Ectodermal cell (in vitro differentiated cells): ENCODE results near the gene KDM4B.
A peak's percentile ranks its signal among the peaks of the same experiment; 100 is the strongest.

Experiments used
- H3K27ac ChIP-seq: 2 replicates; pipeline ENCODE4 v1.7.0; 2013; ENCODE audit warnings: mild to moderate bottlenecking, low read depth, low read length; ENCODE audit not compliant: insufficient read depth, poor library complexity, severe bottlenecking
- H3K27me3 ChIP-seq: 2 replicates; pipeline ENCODE4 v1.7.0; 2013; ENCODE audit warnings: mild to moderate bottlenecking, low read length; ENCODE audit not compliant: insufficient read depth, control insufficient read depth, poor library complexity, severe bottlenecking
- H3K36me3 ChIP-seq: one replicate; pipeline ENCODE4 v1.7.0; 2013; ENCODE audit warnings: low read length; ENCODE audit not compliant: control insufficient read depth, insufficient read depth
- H3K4me1 ChIP-seq: one replicate; pipeline ENCODE4 v1.7.0; 2013; ENCODE audit warnings: low read length; ENCODE audit not compliant: control insufficient read depth, insufficient read depth
- H3K4me3 ChIP-seq: 2 replicates; pipeline ENCODE4 v1.7.0; 2013; ENCODE audit warnings: low read depth, low read length, control low read depth; ENCODE audit not compliant: insufficient read depth
- H3K9me3 ChIP-seq: 2 replicates; pipeline ENCODE4 v1.7.0; 2013; ENCODE audit warnings: mild to moderate bottlenecking, low read length, moderate library complexity; ENCODE audit not compliant: control insufficient read depth
- WGBS, 2 experiments: methylation state at CpG; one replicate each; pipeline ENCODE4 v1.1.7; 2013; ENCODE audit warnings: missing lambda C conversion rate in 2 of 2; 5-methylcytosine and 5-hydroxymethylcytosine counted together

Gene KDM4B

DNA sequence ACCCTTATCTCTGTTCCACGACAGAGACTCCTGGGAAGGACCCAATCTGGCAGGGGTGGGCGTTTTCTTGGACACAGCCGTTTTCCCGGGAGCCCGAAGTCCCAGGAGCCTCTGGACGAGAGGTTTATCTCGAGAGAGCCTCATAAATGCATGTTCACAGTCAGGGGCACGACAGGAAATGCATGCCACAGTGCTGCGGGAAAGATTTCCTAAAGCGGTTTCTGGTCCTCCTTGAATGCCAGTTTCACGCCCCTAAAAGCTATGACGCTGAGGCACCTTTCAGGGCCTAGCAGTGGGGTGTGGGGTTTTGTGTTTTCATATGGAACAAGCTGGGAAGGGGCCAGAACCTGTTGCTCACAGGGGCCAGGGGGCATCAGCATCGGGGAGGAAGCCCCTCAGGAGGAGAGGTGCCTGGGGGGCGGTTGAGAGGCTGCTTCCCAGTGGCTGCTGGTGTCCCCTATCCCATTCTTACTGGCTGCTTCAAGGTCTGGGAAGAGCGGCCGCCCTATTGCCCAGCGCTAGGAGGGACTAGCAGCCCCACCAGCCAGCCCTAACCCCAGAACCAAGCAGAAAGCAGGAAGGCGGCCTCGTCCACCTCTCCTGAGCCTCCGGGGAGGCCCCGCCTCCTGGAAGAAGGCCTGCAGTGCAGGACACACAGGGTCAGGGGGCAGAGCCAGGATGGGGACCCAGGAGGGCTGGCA lies 157.0 kb downstream of the KDM4B start:
- Histone ChIP-seq H3K27ac (no peak overlapping the region), H3K27me3 (no peaks in the 10 kb centered on the region), H3K4me1 (peaks cover 66% of the 10 kb centered on the region), H3K9me3 (no peaks in the 10 kb centered on the region), H3K36me3 (peaks cover 4% of the 10 kb centered on the region), H3K4me3 (no peak overlapping the region)
- 65 to 71% methylated on average over 21 of the region's 21 CpGs for WGBS, 2 experiments

DNA sequence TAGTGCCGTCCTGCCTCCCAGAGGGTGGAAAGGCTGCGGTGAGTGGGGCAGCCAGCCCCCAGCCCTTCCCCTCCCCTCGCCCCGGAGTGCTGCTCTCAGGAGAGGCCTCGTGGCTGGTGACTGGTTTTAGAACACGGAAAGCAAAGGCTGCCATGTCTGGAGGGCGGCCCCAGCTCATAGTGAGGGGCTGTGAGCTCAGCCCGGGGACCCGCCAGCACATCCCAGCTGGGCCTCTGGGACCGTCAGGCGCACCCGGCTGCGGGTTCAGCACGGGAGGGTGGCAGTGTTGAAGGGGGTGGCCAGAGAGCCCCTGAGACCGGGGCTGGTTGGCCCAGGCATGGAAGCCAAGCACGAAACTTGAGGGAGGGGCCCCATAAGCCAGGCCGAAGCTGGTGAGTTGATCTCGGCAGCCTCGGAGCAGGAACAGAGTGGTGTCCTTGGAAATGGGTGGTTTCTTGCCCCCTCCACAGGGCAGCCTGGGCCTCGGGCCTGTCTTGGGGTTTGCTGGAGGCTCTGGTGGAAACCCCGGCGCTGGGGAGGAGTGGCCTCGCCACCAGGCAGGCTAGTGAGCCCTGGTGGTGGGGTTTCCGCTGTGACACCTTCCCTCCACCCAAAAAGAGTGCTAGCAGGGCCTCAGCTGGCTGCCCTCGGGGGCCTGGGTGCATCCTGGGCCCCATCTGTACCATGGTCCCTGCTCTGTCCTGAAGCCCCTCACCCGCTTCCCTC lies 157.7 kb downstream of the KDM4B start:
- WGBS, 2 experiments, result 86 to 90% methylated on average over 26 of the region's 26 CpGs
- H3K4me1 ChIP-seq, result peaks cover 59% of the 10 kb centered on the region
- no peak overlapping the region for H3K27ac ChIP-seq

DNA sequence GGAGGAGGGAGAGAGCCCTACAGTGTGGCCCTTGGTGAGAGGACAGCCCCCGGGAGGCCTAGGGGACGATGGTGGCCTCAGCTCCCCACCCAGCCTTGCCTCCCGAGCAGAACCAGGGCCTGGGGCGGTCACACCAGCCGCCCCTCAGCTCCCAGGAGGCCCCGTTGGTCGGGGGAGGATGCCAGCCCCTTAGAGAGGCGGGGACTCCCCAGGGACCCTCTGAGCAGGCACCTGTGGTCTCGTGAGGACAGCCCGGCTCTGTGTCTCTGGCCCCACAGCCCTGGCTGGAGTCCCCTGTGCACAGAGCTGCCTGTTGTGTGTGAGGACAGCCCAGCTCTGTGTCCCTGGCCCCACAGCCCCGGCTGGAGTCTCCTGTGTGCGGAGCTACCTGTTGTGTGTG lies 158.8 kb downstream of the KDM4B start:
- Histone ChIP-seq H3K27ac (no peak overlapping the region), H3K4me1 (peaks cover 63% of the 10 kb centered on the region)
- 66 to 71% methylated on average over 12 of the region's 12 CpGs for WGBS, 2 experiments

More for the DNA sequence above, 157.7 kb downstream of the KDM4B start:
- no peak overlapping the region for H3K4me3 ChIP-seq
- no peaks in the 10 kb centered on the region for H3K9me3 ChIP-seq
- H3K27me3 ChIP-seq, result no peaks in the 10 kb centered on the region
- peaks cover 4% of the 10 kb centered on the region for H3K36me3 ChIP-seq

DNA sequence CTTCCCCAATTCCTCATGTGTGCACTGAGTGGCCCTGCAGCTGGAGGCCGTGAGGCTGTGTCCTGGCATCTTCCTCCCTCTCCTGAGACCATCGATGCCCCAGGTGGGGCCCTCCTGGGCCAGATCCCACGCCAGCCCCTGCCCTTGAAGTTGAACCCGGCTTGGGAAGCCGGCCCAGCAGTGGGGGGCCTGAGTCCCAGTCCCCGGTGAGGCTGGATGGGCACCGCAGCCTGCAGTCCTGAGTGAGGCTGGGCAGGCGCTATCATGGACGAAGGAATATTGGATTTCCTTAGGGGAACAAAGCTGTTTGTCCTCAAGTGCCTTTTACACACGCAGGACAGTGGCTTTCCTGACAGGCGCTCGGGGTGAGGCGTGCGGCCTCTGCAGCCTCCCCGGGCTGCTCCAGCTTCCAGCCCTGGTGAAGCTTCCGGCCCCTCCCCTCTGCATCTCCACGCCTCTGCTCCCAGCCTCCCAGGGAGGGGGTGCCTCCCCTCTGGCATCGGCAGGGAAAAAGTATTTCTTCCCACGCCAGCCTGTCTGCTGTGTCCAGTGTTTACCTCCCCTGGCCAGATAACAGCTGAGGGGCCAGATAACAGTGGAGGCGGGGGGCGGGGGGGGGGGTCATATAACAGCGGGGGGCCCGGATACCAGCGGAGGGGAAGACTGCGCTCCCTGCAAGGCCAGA lies 159.5 kb downstream of the KDM4B start:
- H3K4me1 ChIP-seq, result peaks cover 64% of the 10 kb centered on the region
- no peaks in the 10 kb centered on the region for H3K9me3 ChIP-seq
- H3K4me3 ChIP-seq, result no peak overlapping the region
- no peaks in the 10 kb centered on the region for H3K36me3 ChIP-seq
- WGBS, 2 experiments, result 62 to 63% methylated on average over 23 to 25 of the region's 25 CpGs
- H3K27ac ChIP-seq, result no peak overlapping the region
- no peaks in the 10 kb centered on the region for H3K27me3 ChIP-seq

More for the DNA sequence above, 158.8 kb downstream of the KDM4B start:
- H3K36me3 ChIP-seq, result peaks cover 1% of the 10 kb centered on the region
- no peaks in the 10 kb centered on the region for H3K9me3 ChIP-seq
- H3K4me3 ChIP-seq, result no peak overlapping the region
- H3K27me3 ChIP-seq, result no peaks in the 10 kb centered on the region

DNA sequence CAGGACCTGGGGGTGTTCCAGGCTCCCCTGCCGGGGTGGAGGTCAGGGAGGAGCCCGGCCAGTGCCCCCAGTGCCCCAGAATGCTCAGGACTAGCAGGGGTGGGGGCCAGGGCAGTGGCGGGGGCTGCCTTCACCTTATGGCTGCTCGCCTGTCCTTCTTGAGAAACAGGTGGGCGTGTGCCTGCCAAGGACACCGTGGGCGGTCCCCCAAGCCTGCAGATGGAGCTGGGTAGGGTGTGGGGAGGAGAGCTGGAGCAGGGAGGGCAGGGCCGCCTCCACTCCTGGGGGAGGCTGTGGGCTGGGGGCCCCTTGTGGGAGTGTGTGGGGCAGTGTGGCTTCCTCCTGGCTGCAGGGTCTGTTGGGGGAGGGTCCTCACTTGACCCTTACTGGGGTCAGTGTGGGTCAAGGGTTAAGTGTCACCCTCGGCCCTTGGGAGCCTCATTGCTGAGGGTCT lies 160.1 kb downstream of the KDM4B start:
- Histone ChIP-seq H3K27ac (no peak overlapping the region), H3K36me3 (no peaks in the 10 kb centered on the region), H3K9me3 (no peaks in the 10 kb centered on the region), H3K27me3 (no peaks in the 10 kb centered on the region), H3K4me3 (no peak overlapping the region), H3K4me1 (peaks cover 63% of the 10 kb centered on the region)
- WGBS, 2 experiments, result 68 to 70% methylated on average over 9 of the region's 9 CpGs

DNA sequence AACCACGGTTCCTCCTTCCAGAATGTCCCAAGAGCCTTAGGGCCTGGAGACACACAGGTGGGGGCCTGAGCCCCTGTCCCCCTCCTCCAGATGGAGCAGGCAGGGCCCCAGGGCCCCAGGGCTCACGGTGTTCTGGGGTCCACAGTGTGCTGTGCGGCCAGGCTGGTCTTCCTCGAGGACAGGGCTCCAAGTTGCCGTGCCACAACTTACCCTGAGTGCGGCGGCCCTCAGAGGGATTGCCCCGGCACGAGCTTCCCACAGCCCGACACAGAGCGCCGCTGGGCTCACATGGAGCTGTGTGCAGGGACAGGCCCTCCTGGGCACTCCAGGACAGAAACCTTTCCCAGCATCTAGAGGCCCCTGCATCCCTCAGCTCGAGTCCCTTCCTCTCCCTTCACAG lies 160.8 kb downstream of the KDM4B start:
- H3K4me3 ChIP-seq, result no peak overlapping the region
- WGBS, 2 experiments, result 93% methylated on average over 13 of the region's 13 CpGs
- peaks cover 69% of the 10 kb centered on the region for H3K4me1 ChIP-seq
- no peaks in the 10 kb centered on the region for H3K27me3 ChIP-seq
- H3K27ac ChIP-seq, result peak overlapping the region; percentile 26
- no peaks in the 10 kb centered on the region for H3K9me3 ChIP-seq
- H3K36me3 ChIP-seq, result no peaks in the 10 kb centered on the region

DNA sequence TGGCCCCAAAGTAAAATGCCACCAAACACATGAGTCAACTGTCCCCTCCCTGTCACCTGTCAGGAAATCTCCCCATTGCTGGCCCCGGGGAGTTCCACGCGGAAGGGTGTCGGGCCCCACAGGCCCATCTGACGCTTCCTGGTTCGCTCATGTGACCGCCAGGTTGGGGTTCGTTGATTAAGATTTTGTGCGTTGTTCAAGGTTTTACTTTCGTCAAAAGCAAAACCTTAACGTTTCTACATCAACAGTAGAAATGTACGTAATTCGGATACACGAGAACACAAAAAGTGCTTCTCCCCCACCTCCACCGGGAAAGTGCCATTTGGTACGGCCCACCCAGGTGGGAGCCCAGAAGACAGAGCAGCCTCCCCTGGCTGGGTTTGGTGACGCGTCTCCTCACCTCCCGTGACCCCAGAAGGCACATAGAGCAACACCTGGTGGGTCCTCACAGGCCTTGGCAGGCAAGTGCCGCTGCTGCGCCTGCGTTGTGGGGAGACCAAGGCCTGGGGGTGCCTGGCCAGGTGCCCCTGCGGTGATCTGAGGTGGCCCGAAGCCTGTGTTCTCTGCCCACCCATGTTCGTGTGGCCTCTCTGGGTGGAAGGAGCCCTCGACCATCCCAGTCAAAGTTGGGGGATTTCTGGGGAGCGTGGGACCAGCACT lies 161.6 kb downstream of the KDM4B start:
- 91 to 92% methylated on average over 27 of the region's 27 CpGs for WGBS, 2 experiments
- Histone ChIP-seq H3K27me3 (no peaks in the 10 kb centered on the region), H3K36me3 (peaks cover 5% of the 10 kb centered on the region), H3K4me3 (no peak overlapping the region), H3K27ac (no peak overlapping the region), H3K4me1 (peaks cover 67% of the 10 kb centered on the region), H3K9me3 (no peaks in the 10 kb centered on the region)

DNA sequence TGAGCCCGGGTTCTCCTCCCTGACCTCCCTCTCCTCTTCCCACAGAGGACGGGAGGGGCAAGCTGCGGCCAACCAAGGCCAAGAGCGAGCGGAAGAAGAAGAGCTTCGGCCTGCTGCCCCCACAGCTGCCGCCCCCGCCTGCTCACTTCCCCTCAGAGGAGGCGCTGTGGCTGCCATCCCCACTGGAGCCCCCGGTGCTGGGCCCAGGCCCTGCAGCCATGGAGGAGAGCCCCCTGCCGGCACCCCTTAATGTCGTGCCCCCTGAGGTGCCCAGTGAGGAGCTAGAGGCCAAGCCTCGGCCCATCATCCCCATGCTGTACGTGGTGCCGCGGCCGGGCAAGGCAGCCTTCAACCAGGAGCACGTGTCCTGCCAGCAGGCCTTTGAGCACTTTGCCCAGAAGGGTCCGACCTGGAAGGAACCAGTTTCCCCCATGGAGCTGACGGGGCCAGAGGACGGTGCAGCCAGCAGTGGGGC lies 162.2 kb downstream of the KDM4B start:
- Histone ChIP-seq H3K27me3 (no peaks in the 10 kb centered on the region), H3K4me1 (peaks cover 61% of the 10 kb centered on the region), H3K4me3 (no peak overlapping the region), H3K9me3 (no peaks in the 10 kb centered on the region), H3K27ac (no peak overlapping the region), H3K36me3 (peaks cover 6% of the 10 kb centered on the region)
- WGBS, 2 experiments, result 77 to 81% methylated on average over 21 of the region's 21 CpGs

DNA sequence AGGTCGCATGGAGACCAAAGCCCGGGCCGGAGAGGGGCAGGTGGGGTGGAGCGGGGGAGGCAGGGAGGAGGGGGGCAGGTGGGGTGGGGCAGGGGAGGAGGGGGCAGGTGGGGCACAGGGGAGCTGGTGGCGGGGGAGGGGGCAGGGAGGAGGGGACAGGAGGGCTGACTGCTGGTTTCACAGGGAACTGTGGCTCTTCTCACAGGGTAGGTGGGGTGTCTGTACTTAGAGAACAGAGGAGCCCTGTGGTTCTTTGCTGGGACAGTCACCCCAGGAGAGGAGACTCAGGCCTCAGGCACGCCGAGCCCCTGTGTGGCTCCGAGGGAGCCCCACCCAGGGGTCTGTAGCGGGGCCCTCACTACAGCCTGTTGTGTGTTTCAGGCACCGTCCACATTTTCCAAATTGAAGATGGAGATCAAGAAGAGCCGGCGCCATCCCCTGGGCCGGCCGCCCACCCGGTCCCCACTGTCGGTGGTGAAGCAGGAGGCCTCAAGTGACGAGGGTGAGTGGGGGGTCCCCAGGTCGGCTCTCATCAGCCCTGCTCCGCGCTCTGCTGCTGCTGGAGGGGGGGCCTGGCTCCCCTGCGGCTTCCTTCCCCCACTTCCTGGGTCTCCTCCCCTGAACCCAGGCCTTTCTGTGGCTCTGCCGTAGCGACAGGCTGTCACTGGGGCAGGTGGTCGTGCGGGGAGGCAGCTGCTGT lies 162.7 kb downstream of the KDM4B start:
- Histone ChIP-seq H3K9me3 (no peaks in the 10 kb centered on the region), H3K4me1 (peaks cover 55% of the 10 kb centered on the region), H3K27ac (peak overlapping the region; percentile 86), H3K27me3 (no peaks in the 10 kb centered on the region), H3K36me3 (peaks cover 6% of the 10 kb centered on the region), H3K4me3 (no peak overlapping the region)
- 45 to 48% methylated on average over 21 of the region's 25 CpGs for whole genome bisulfite sequencing, 2 experiments
